K562 (cell line): ENCODE measurements around the gene CD93. TPM values are rescaled to one million over a fixed set of nuclear protein-coding genes. Genes with fewer than 3 reads are reported as not detected.

Experiments used
- ATAC-seq: fragments of 200-7000 bp; cut with Tn5 transposase; 3 replicates; pipeline ENCODE4 v1.9.1; 2020; ENCODE audit warnings: moderate library complexity
- BruUV-seq: library from RNA; stranded (reverse); fragments of 400-500 nt; replicated peaks from 2 replicates; lab custom pipeline; 2021; lab: Mats Ljungman, UMichigan
- CTCF ChIA-PET: fragments of 300-600 bp; formaldehyde crosslinking; extraction: SDS; loops from one replicate; lab custom pipeline; 2021; ENCODE audit warnings: low intra/inter-chr PET ratio; lab: Yijun Ruan, JAX
- POLR2A ChIA-PET: fragments of 300-600, 350-650 bp; sonication (Branson Sonifier 250); formaldehyde crosslinking; extraction: SDS; loops from one replicate; lab custom pipeline; 2021; ENCODE audit warnings: antibody characterized with exemption, inconsistent platforms; lab: Yijun Ruan, JAX
- DNase-seq, 4 experiments: peaks; one replicate each; pipeline versions ENCODE4 v3.0.0 to v3.0.0-alpha.2; 2011 to 2018; ENCODE audit warnings: low spot score in 3 of 4, mixed read lengths in 3 of 4; ENCODE audit errors: extremely low read depth in 1 of 4
- FAIRE-seq: peaks from 2 replicates; lab custom pipeline; 2011; peaks lifted over from hg19 to GRCh38; lab: Jason Lieb, UNC
- H2AFZ ChIP-seq: 2 replicates; pipeline ENCODE4 v1.6.0; 2011; ENCODE audit warnings: low read depth, low read length, control low read depth, inconsistent platforms
- H3K27ac ChIP-seq: fragments of 200-600 bp; 3 replicates; pipeline ENCODE4 v1.8.0; 2011; ENCODE audit warnings: low read depth, mild to moderate bottlenecking, control low read depth, inconsistent platforms, low read length, moderate library complexity, mixed read lengths; ENCODE audit errors: extremely low read depth
- H3K27me3 ChIP-seq, 2 experiments: fragments of 300-600 bp in 1 of 2; 2 replicates in 1 of 2; 3 replicates in 1 of 2; pipeline versions ENCODE4 v1.6.0 to v1.8.0; 2011; ENCODE audit warnings: inconsistent platforms in 2 of 2, low read length in 2 of 2, mild to moderate bottlenecking in 1 of 2, mixed read lengths in 1 of 2, moderate library complexity in 1 of 2; ENCODE audit not compliant: control insufficient read depth in 2 of 2, insufficient read depth in 2 of 2
- H3K36me3 ChIP-seq: fragments of 300-600 bp; 3 replicates; pipeline ENCODE4 v1.8.0; 2011; ENCODE audit warnings: mild to moderate bottlenecking, low read length, inconsistent platforms; ENCODE audit not compliant: control insufficient read depth, insufficient read depth
- H3K4me1 ChIP-seq, 2 experiments: fragments of 200-600 bp in 1 of 2; replicated peaks in 1 of 2; 2 replicates in 1 of 2; 3 replicates in 1 of 2; pipeline versions ENCODE4 v1.5.1 to v1.8.0; 2011; ENCODE audit warnings: inconsistent platforms in 2 of 2, low read length in 2 of 2, mild to moderate bottlenecking in 1 of 2, mixed read lengths in 1 of 2, moderate library complexity in 1 of 2; ENCODE audit not compliant: control insufficient read depth in 2 of 2, insufficient read depth in 2 of 2
- H3K4me2 ChIP-seq: 2 replicates; pipeline ENCODE4 v1.6.1; 2011; ENCODE audit warnings: low read length, control low read depth, inconsistent platforms, mixed read lengths; ENCODE audit not compliant: insufficient read depth
- H3K4me3 ChIP-seq: fragments of 200-600 bp; sonication (generic), shearing (Covaris generic); 2 replicates; pipeline ENCODE4 v1.5.1; 2016; ENCODE audit warnings: control low read depth, inconsistent platforms
- H3K79me2 ChIP-seq: fragments of 200-600 bp; 3 replicates; pipeline ENCODE4 v1.8.0; 2011; ENCODE audit warnings: low read length, inconsistent platforms; ENCODE audit not compliant: control insufficient read depth, insufficient read depth
- H3K9ac ChIP-seq, 2 experiments: 2 replicates each; pipeline versions ENCODE4 v1.6.0 to v1.6.1; 2011; ENCODE audit warnings: low read depth in 2 of 2, low read length in 2 of 2, control low read depth in 1 of 2, inconsistent platforms in 1 of 2, mild to moderate bottlenecking in 1 of 2, mixed read lengths in 1 of 2; ENCODE audit not compliant: insufficient read depth in 1 of 2
- H3K9me1 ChIP-seq: one replicate; pipeline ENCODE4 v1.6.0; 2011; ENCODE audit warnings: inconsistent platforms, mild to moderate bottlenecking, low read length, moderate library complexity; ENCODE audit not compliant: control insufficient read depth, insufficient read depth
- H3K9me3 ChIP-seq: replicated peaks from 2 replicates; pipeline ENCODE4 v1.5.1; 2011; ENCODE audit warnings: low read depth, low read length, inconsistent platforms; ENCODE audit not compliant: control insufficient read depth, insufficient read depth
- H4K20me1 ChIP-seq: replicated peaks from 2 replicates; pipeline ENCODE4 v1.6.1; 2011; ENCODE audit warnings: low read length, inconsistent platforms, mixed read lengths; ENCODE audit not compliant: control insufficient read depth, insufficient read depth
- ADNP ChIP-seq: fragments of 200-800 bp; sonication (Bioruptor generic); IDR thresholded peaks from 2 replicates; pipeline ENCODE4 v1.6.1; 2016; ENCODE audit warnings: missing genetic modification characterization, missing compliant biosample characterization
- CREB3L1 ChIP-seq: fragments of 450-650 bp; IDR thresholded peaks from 2 replicates; pipeline ENCODE4 v1.6.1; 2014; ENCODE audit warnings: low read depth, mild to moderate bottlenecking, moderate library complexity, borderline replicate concordance
- ETV6 ChIP-seq, 3 experiments: fragments of 150-350 bp in 1 of 3; sonication (generic) in 1 of 3; formaldehyde crosslinking in 1 of 3; IDR thresholded peaks; 2 replicates each; pipeline versions ENCODE4 v1.6.1 to v1.8.0; 2014 to 2022; ENCODE audit warnings: borderline replicate concordance in 2 of 3, low read depth in 2 of 3, antibody characterized with exemption in 1 of 3, low read length in 1 of 3, mild to moderate bottlenecking in 1 of 3, missing genetic modification reagents in 1 of 3
- HDAC2 ChIP-seq: fragments of 450-650 bp; IDR thresholded peaks from 2 replicates; pipeline ENCODE4 v1.6.1; 2016; ENCODE audit warnings: mild to moderate bottlenecking
- KLF13 ChIP-seq: fragments of 450-650 bp; IDR thresholded peaks from 2 replicates; pipeline ENCODE4 v1.6.1; 2016; ENCODE audit warnings: missing genetic modification characterization, low read depth, mild to moderate bottlenecking, missing compliant biosample characterization, moderate library complexity, borderline replicate concordance
- KLF6 ChIP-seq: fragments of 250-450 bp; sonication (Bioruptor Pico); IDR thresholded peaks from 2 replicates; pipeline ENCODE4 v1.4.0; 2020; ENCODE audit warnings: mild to moderate bottlenecking, moderate library complexity, borderline replicate concordance
- MAFF ChIP-seq: IDR thresholded peaks from 2 replicates; pipeline ENCODE4 v1.6.1; 2012; ENCODE audit warnings: low read length, improper control_type of control experiment
- NFATC3 ChIP-seq: fragments of 450-650 bp; IDR thresholded peaks from 2 replicates; pipeline ENCODE4 v1.6.1; 2017; ENCODE audit warnings: mild to moderate bottlenecking
- SAP30 ChIP-seq: fragments of 200-600 bp; sonication (generic); IDR thresholded peaks from 2 replicates; pipeline ENCODE4 v1.6.1; 2012; ENCODE audit warnings: borderline replicate concordance, low read depth, mild to moderate bottlenecking, moderate library complexity, low read length, control low read depth, inconsistent platforms; ENCODE audit not compliant: insufficient read depth, poor library complexity, severe bottlenecking
- SP1 ChIP-seq: sonication (generic); formaldehyde crosslinking; IDR thresholded peaks from 2 replicates; pipeline ENCODE4 v1.8.1; 2022; ENCODE audit warnings: mild to moderate bottlenecking, missing genetic modification reagents
- THAP7 ChIP-seq: fragments of 250-450 bp; sonication (Bioruptor Pico); IDR thresholded peaks from 2 replicates; pipeline ENCODE4 v1.5.0; 2021
- ZNF318 ChIP-seq, 2 experiments: fragments of 450-650 bp; IDR thresholded peaks; 2 replicates each; pipeline ENCODE4 v1.6.1; 2016; ENCODE audit warnings: mild to moderate bottlenecking in 2 of 2, borderline replicate concordance in 1 of 2, low read depth in 1 of 2, moderate library complexity in 1 of 2
- WGBS: fragments of 100-300 bp; shearing (Covaris generic); methylation state at CpG from one replicate; pipeline ENCODE4 v1.1.6; 2016; ENCODE audit warnings: low coverage, mixed read lengths; ENCODE audit not compliant: insufficient coverage; ENCODE audit errors: missing lambda C conversion rate; 5-methylcytosine and 5-hydroxymethylcytosine counted together
- in situ Hi-C: fragments of 300-500 bp; cut with MboI; formaldehyde crosslinking; loops from 4 replicates; pipeline ENCODE4 v1.15.0; 2018; ENCODE audit warnings: inconsistent platforms, mixed read lengths
- intact Hi-C: fragments of 100-400 bp; cut with micrococcal nuclease; formaldehyde crosslinking; loops from 2 replicates; pipeline ENCODE4 v1.14.2; 2022
- polyA plus RNA-seq, 8 experiments: library from polyadenylated mRNA; depleted of rRNA in 4 of 8; stranded (reverse) in 5 of 8; unstranded in 3 of 8; fragments of >200 nt; fragmentation: Nextera tagmentation in 2 of 8; fragmentation: Illumina TruSeq in 1 of 8; extraction: Ambion mirVana in 2 of 8; extraction: Trizol in 1 of 8; gene quantifications; 2 replicates each; pipeline versions ENCODE4 v1.2.1 to v1.2.3, GENCODE V29; 2011 to 2014; ENCODE audit warnings: inconsistent platforms in 1 of 8, missing spikeins in 1 of 8
- total RNA-seq, 7 experiments: library from RNA; depleted of rRNA in 6 of 7; stranded (reverse); fragments of >200 nt in 6 of 7; fragmentation: Illumina TruSeq in 2 of 7; extraction: Trizol in 2 of 7; gene quantifications; 2 replicates each; pipeline versions ENCODE4 v1.2.1 to v1.2.3, GENCODE V29; 2011 to 2021; ENCODE audit warnings: low replicate concordance in 1 of 7

Gene CD93
- total and polyA plus RNA-seq, 9 of the 15 experiments (the other 6 are each of a cell fraction or from before 2014, with no cell fraction given): 0.03 to 0.20 (median 0.05) TPM

DNA sequence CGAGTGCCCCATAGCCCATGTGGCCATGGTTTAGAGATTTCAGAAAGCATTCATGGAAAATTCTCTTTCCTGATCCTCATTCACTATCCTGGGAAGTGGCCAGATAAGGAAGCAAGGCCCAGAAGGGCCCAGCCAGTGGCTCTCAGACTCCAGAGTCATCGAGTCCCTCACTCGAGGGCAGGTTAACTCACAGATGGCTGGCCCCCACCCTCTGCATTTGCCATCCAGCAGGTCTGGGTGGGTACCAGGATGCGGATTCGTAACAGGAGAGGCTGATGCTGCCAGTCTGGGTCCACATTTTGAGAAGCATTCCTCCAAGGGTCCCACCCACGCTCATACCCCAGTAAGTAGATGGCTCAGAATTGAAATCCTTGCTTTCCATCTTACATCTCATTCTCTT lies 54.8 kb downstream of the CD93 start:
- Histone ChIP-seq H3K9me3 (no peaks in the 10 kb centered on the region), H3K4me1 (no peaks in the 10 kb centered on the region; a peak in 2 of 5 replicates), H3K27ac (no peak overlapping the region), H3K36me3 (no peaks in the 10 kb centered on the region), H3K9me1 (no peaks in the 10 kb centered on the region), H2AFZ (no peak overlapping the region), H3K79me2 (no peaks in the 10 kb centered on the region), H3K9ac (no peak overlapping the region), H4K20me1 (no peaks in the 10 kb centered on the region), H3K27me3 (peaks cover 0 to 13% of the 10 kb centered on the region in 2 experiments; a peak in 2 of 5 replicates), H3K4me3 (no peak overlapping the region), H3K4me2 (no peak overlapping the region)
- WGBS: 14% methylated on average over 6 of the region's 6 CpGs
- BruUV-seq: no TSS peak
- intact Hi-C loops (no loop called here), in situ Hi-C loops (no loop called here)
- ATAC-seq: no peak
- ChIA-PET CTCF (no interaction called here), POLR2A (no interaction called here)
- no peak for DNase-seq
- no peak for FAIRE-seq
- TF ChIP-seq ETV6 (IDR thresholded peaks at IDR 0.05; ENCODE audit: borderline replicate concordance in 1 of 2, low read depth in 2 of 2, low read length in 1 of 2) (no peak), ETV6 (CRISPR knock-in tag; IDR thresholded peaks at IDR 0.05; ENCODE audit: borderline replicate concordance) (no peak), HDAC2 (no peak), CREB3L1 (no peak), MAFF (no peak), KLF6 (CRISPR knock-in tag) (no peak), SP1 (CRISPR knock-in tag) (no peak), SAP30 (no peak), ZNF318 (IDR thresholded peaks at IDR 0.05; ENCODE audit: borderline replicate concordance in 1 of 2, low read depth in 1 of 2) (no peak), NFATC3 (no peak), ADNP (tag) (no peak), THAP7 (CRISPR knock-in tag) (no peak), KLF13 (tag) (no peak)
